BLaER1 treated with 17β-estradiol and CSF1 and Interleukin-3, amounts not matched to agents 10 nM and 100 nM (cell line): ENCODE measurements around the gene MGAT5.
A peak's percentile ranks its signal among the peaks of the same experiment; 100 is the strongest.

Source experiments
- H3K27ac ChIP-seq, 11 experiments: shearing (Covaris generic); formaldehyde crosslinking; 2 replicates each; pipeline ENCODE4 v1.8.1; 2022
- H3K27me3 ChIP-seq, 11 experiments: shearing (Covaris generic); formaldehyde crosslinking; 2 replicates each; pipeline ENCODE4 v1.8.1; 2022
- H3K36me3 ChIP-seq, 11 experiments: shearing (Covaris generic); formaldehyde crosslinking; 2 replicates each; pipeline ENCODE4 v1.8.1; 2022
- H3K4me1 ChIP-seq, 10 experiments: shearing (Covaris generic); formaldehyde crosslinking; 2 replicates each; pipeline ENCODE4 v1.8.1; 2022
- H3K4me2 ChIP-seq, 11 experiments: shearing (Covaris generic); formaldehyde crosslinking; 2 replicates each; pipeline ENCODE4 v1.8.1; 2022
- H3K4me3 ChIP-seq, 10 experiments: shearing (Covaris generic); formaldehyde crosslinking; 2 replicates each; pipeline ENCODE4 v1.8.1; 2022
- H3K9ac ChIP-seq, 11 experiments: shearing (Covaris generic); formaldehyde crosslinking; 2 replicates each; pipeline ENCODE4 v1.8.1; 2022
- H3K9me3 ChIP-seq, 11 experiments: shearing (Covaris generic); formaldehyde crosslinking; replicated peaks in 1 of 11; 2 replicates each; pipeline ENCODE4 v1.8.1; 2022
- H4K20me1 ChIP-seq, 11 experiments: shearing (Covaris generic); formaldehyde crosslinking; 2 replicates each; pipeline ENCODE4 v1.8.1; 2022
- Cebpa-rat ChIP-seq, 11 experiments: shearing (Covaris generic); IDR thresholded peaks; 2 replicates each; pipeline ENCODE4 v1.8.1; 2022

Gene MGAT5

GRCh38 chr2:134323777-134324176, 69.9 kb downstream of the MGAT5 start:
- no peak overlapping the region for H3K4me3 ChIP-seq
- H3K27me3 ChIP-seq, result no peaks in the 10 kb centered on the region
- peak overlapping the region; percentile 61 to 86 (median 81); a peak in 21 of 22 replicates for H3K4me2 ChIP-seq
- peaks cover 89 to 100% (median 95%) of the 10 kb centered on the region in 10 experiments for H3K4me1 ChIP-seq
- H3K9me3 ChIP-seq, result peaks cover 0 to 28% (median 21%) of the 10 kb centered on the region in 11 experiments; a peak in 20 of 22 replicates
- peak overlapping the region in 10 of 11 experiments; percentile 69 to 90 (median 80); a peak in 17 of 22 replicates for H3K27ac ChIP-seq
- peak overlapping the region in 7 of 11 experiments; percentile 38 to 70 (median 49); a peak in 7 of 22 replicates for H3K9ac ChIP-seq
- TF ChIP-seq Cebpa-rat (IDR thresholded peaks at IDR 0.05), result no peak
- peaks cover 0 to 17% (median 0%) of the 10 kb centered on the region in 11 experiments; a peak in 4 of 22 replicates for H4K20me1 ChIP-seq
- H3K36me3 ChIP-seq, result peaks cover 28 to 62% (median 38%) of the 10 kb centered on the region in 11 experiments

DNA sequence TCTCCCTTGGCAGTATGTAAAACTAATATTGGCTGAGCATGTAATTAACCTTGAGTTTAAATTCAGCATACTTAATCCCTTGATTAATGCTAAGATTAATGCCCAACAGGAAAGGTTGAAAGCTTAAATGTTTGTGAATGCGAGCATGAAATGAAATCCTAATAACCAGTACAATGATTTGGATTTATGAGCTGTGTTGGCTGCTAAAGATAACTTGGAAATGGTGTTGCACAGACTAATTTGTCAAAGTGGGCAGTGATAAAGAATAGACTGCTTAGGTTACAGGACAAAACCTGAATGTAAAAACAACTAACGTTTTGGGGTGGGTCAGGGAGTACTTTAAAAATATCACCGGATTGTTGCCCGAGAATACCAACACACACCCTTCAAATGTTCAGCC, 70.6 kb downstream of the MGAT5 start:
- H3K4me1 ChIP-seq, result peaks cover 87 to 97% (median 92%) of the 10 kb centered on the region in 10 experiments
- peaks cover 28 to 62% (median 38%) of the 10 kb centered on the region in 11 experiments for H3K36me3 ChIP-seq
- TF ChIP-seq Cebpa-rat (IDR thresholded peaks at IDR 0.05), result no peak
- peaks cover 0 to 35% (median 27%) of the 10 kb centered on the region in 11 experiments; a peak in 21 of 22 replicates for H3K9me3 ChIP-seq
- H4K20me1 ChIP-seq, result peaks cover 0 to 13% (median 0%) of the 10 kb centered on the region in 11 experiments; a peak in 4 of 22 replicates
- H3K27ac ChIP-seq, result peak overlapping the region; percentile 69 to 90 (median 80); a peak in 21 of 22 replicates
- H3K27me3 ChIP-seq, result no peaks in the 10 kb centered on the region
- peak overlapping the region; percentile 61 to 86 (median 81) for H3K4me2 ChIP-seq
- peak overlapping the region in 5 of 10 experiments; percentile 6 to 22 (median 15); a peak in 5 of 20 replicates for H3K4me3 ChIP-seq
- H3K9ac ChIP-seq, result peak overlapping the region; percentile 38 to 70 (median 53); a peak in 19 of 22 replicates

DNA sequence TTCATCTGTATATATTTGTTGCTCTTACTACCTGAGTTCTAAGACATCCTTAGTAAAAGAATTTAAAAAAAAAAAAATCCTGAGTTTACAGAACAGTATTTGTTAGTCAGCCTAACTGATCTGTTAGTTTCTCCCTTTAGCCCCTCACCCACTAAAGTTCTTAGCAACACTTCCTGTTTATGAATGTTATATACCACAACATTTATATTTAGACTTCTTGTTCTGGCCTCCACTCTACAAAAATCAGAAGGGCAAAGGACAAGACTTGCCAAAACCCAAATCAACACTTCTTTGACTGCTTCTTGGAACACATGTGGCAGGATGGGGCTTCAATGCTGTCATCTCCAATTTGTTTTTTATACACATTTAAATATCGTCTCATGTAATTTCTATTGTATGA, 71.1 kb downstream of the MGAT5 start:
- no peak for TF ChIP-seq Cebpa-rat (IDR thresholded peaks at IDR 0.05)
- Histone ChIP-seq H3K9me3 (peaks cover 0 to 40% (median 32%) of the 10 kb centered on the region in 11 experiments; a peak in 21 of 22 replicates), H3K4me1 (peaks cover 82 to 91% (median 87%) of the 10 kb centered on the region in 10 experiments), H3K4me3 (peak overlapping the region in 5 of 10 experiments; percentile 6 to 22 (median 15); a peak in 8 of 20 replicates), H3K27ac (peak overlapping the region; percentile 69 to 90 (median 81); a peak in 21 of 22 replicates), H3K36me3 (peaks cover 30 to 62% (median 42%) of the 10 kb centered on the region in 11 experiments), H4K20me1 (peaks cover 0 to 8% (median 0%) of the 10 kb centered on the region in 11 experiments; a peak in 4 of 22 replicates), H3K4me2 (peak overlapping the region; percentile 61 to 86 (median 81)), H3K27me3 (no peaks in the 10 kb centered on the region), H3K9ac (peak overlapping the region; percentile 38 to 70 (median 53); a peak in 19 of 22 replicates)

DNA sequence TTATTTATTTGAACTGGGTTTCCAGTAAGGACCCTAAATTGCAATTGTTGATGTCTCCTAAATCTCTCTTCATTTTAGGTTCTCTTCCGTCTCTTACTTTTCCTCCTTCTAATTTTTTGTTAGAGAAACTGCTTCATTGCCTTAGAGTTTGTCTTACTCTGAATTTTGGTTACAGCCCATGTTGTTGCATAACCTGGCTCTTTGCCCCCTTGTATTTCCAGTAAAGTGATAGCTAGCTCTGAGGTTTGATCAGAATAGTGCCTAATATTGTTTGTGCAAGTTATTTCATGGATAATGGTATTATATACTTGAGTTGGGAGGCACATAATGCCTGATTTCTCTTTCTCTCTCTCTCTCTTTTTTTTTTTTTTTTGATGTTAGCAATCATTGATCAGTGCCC, 71.8 kb downstream of the MGAT5 start:
- TF ChIP-seq Cebpa-rat (IDR thresholded peaks at IDR 0.05), result no peak
- H3K36me3 ChIP-seq, result peaks cover 38 to 63% (median 49%) of the 10 kb centered on the region in 11 experiments
- peak overlapping the region in 7 of 11 experiments; percentile 42 to 70 (median 49); a peak in 9 of 22 replicates for H3K9ac ChIP-seq
- peak overlapping the region in 1 of 10 experiments; percentile 13; a peak in 2 of 20 replicates for H3K4me3 ChIP-seq
- peak overlapping the region; percentile 69 to 90 (median 81); a peak in 21 of 22 replicates for H3K27ac ChIP-seq
- no peaks in the 10 kb centered on the region for H3K27me3 ChIP-seq
- peak overlapping the region; percentile 61 to 86 (median 81) for H3K4me2 ChIP-seq
- H3K9me3 ChIP-seq, result peaks cover 6 to 47% (median 40%) of the 10 kb centered on the region in 11 experiments; a peak in 21 of 22 replicates
- peaks cover 0 to 4% (median 0%) of the 10 kb centered on the region in 11 experiments; a peak in 4 of 22 replicates for H4K20me1 ChIP-seq
- H3K4me1 ChIP-seq, result peaks cover 74 to 84% (median 80%) of the 10 kb centered on the region in 10 experiments

GRCh38 chr2:134327367-134327766, 73.5 kb downstream of the MGAT5 start:
- Histone ChIP-seq H3K9me3 (peaks cover 16 to 60% (median 51%) of the 10 kb centered on the region in 11 experiments), H3K27me3 (no peaks in the 10 kb centered on the region), H3K9ac (no peak overlapping the region), H3K27ac (peak overlapping the region in 1 of 11 experiments; percentile 1; a peak in 3 of 22 replicates), H3K36me3 (peaks cover 49 to 67% (median 60%) of the 10 kb centered on the region in 11 experiments), H3K4me2 (peak overlapping the region in 10 of 11 experiments; percentile 7 to 83 (median 34); a peak in 17 of 22 replicates), H3K4me1 (peaks cover 57 to 67% (median 63%) of the 10 kb centered on the region in 10 experiments), H4K20me1 (no peaks in the 10 kb centered on the region; a peak in 1 of 22 replicates), H3K4me3 (no peak overlapping the region; a peak in 1 of 20 replicates)
- peak in 9 of 11 experiments; percentile 37 to 94 (median 82); a peak in 14 of 22 replicates for TF ChIP-seq Cebpa-rat (IDR thresholded peaks at IDR 0.05)

DNA sequence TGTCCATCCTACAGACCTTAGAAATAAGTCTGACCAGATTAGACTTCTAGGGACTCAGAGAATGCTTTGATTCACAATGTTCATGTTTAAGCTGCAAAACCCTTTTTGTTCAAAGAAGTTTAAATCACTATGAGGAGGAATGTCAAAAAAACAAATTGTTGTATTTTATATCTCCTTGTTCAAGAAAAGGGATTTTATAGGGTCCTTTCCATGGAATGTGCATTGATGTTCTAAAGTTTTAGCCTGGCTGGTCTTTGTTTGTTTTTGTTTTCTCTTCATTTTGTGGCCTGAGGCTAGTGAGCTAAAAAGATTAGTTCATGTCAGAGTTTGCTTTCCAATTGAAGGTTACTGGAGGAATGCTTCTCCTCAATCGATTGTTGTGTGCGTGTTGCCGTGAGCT, 77.2 kb downstream of the MGAT5 start:
- Histone ChIP-seq H3K4me1 (peaks cover 22 to 37% (median 26%) of the 10 kb centered on the region in 10 experiments), H3K36me3 (peaks cover 56 to 84% (median 74%) of the 10 kb centered on the region in 11 experiments), H3K4me3 (no peak overlapping the region; a peak in 1 of 20 replicates), H3K27ac (no peak overlapping the region), H3K4me2 (no peak overlapping the region), H3K27me3 (no peaks in the 10 kb centered on the region), H4K20me1 (no peaks in the 10 kb centered on the region; a peak in 1 of 22 replicates), H3K9me3 (peaks cover 16 to 59% (median 50%) of the 10 kb centered on the region in 11 experiments), H3K9ac (no peak overlapping the region)
- TF ChIP-seq Cebpa-rat (IDR thresholded peaks at IDR 0.05), result no peak

DNA sequence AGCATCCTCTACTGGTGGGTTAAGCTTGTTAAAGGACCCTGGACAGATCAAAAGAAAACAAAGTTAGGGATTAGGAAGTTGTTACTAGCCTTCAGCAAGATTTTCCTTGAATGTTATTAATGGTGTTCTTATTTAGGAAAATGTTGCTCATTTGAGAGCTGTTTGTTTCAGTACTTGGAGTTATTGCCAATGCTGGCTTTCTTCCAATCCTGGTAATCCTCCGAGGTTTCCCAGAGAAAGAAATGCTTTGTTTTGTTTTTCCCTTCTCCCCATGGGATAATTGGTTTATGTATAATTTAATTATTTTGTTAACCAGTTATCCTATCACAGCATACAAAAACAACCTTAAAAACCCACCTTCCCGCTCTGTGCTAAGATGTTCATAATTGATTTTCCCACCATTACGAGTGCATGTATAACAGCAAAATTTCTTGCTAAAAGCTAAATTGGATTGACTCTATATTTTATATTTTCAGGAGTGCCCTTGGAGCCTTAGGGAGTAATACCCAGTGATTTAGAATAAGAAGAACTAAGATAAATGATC, 79.8 kb downstream of the MGAT5 start:
- Histone ChIP-seq H3K36me3 (peaks cover 57 to 84% (median 68%) of the 10 kb centered on the region in 11 experiments), H4K20me1 (peaks cover 0 to 16% (median 0%) of the 10 kb centered on the region in 11 experiments; a peak in 3 of 22 replicates), H3K27ac (no peak overlapping the region)

GRCh38 chr2:134334542-134335353, 80.9 kb downstream of the MGAT5 start:
- no peaks in the 10 kb centered on the region for H3K27me3 ChIP-seq
- H3K36me3 ChIP-seq, result peaks cover 57 to 84% (median 68%) of the 10 kb centered on the region in 11 experiments
- H3K4me3 ChIP-seq, result no peak overlapping the region
- H3K4me1 ChIP-seq, result peaks cover 0 to 35% (median 3%) of the 10 kb centered on the region in 10 experiments; a peak in 7 of 20 replicates
- peaks cover 10 to 32% (median 21%) of the 10 kb centered on the region in 11 experiments for H3K9me3 ChIP-seq
- no peak overlapping the region for H3K9ac ChIP-seq
- no peak overlapping the region for H3K4me2 ChIP-seq
- TF ChIP-seq Cebpa-rat (IDR thresholded peaks at IDR 0.05), result no peak
- peaks cover 0 to 16% (median 0%) of the 10 kb centered on the region in 11 experiments; a peak in 3 of 22 replicates for H4K20me1 ChIP-seq
- no peak overlapping the region for H3K27ac ChIP-seq

More for the DNA sequence above, 79.8 kb downstream of the MGAT5 start:
- TF ChIP-seq Cebpa-rat (IDR thresholded peaks at IDR 0.05), result no peak
- Histone ChIP-seq H3K4me3 (no peak overlapping the region), H3K9me3 (peaks cover 16 to 40% (median 31%) of the 10 kb centered on the region in 11 experiments), H3K4me1 (peaks cover 0 to 37% (median 5%) of the 10 kb centered on the region in 10 experiments; a peak in 13 of 20 replicates), H3K4me2 (no peak overlapping the region), H3K9ac (no peak overlapping the region), H3K27me3 (no peaks in the 10 kb centered on the region)
